RWPE2 (cell line): Measurements from ENCODE around the gene DDX41.

Source experiments
- ATAC-seq: fragments of 200-7000 bp; cut with Tn5 transposase; 3 replicates; pipeline ENCODE4 v1.9.1; 2021; ENCODE audit warnings: low read depth
- DNase-seq: peaks from one replicate; pipeline ENCODE4 v3.0.0-alpha.2; 2020; ENCODE audit warnings: low spot score
- H3K27ac ChIP-seq: fragments of 450-650 bp; 2 replicates; pipeline ENCODE4 v1.5.1; 2017; ENCODE audit warnings: mild to moderate bottlenecking; ENCODE audit not compliant: poor library complexity, severe bottlenecking
- H3K27me3 ChIP-seq: fragments of 250-450 bp; sonication (Bioruptor Pico); 2 replicates; pipeline ENCODE4 v1.5.1; 2021; ENCODE audit warnings: mild to moderate bottlenecking, moderate library complexity; ENCODE audit not compliant: insufficient read depth, poor library complexity, severe bottlenecking
- H3K36me3 ChIP-seq: fragments of 250-450 bp; sonication (Bioruptor Pico); 2 replicates; pipeline ENCODE4 v1.5.1; 2020; ENCODE audit warnings: low read depth, mild to moderate bottlenecking, moderate library complexity
- H3K4me1 ChIP-seq: fragments of 250-450 bp; sonication (Bioruptor Pico); 2 replicates; pipeline ENCODE4 v1.5.1; 2021; ENCODE audit warnings: mild to moderate bottlenecking, moderate library complexity; ENCODE audit not compliant: insufficient read depth, poor library complexity, severe bottlenecking
- H3K4me3 ChIP-seq: fragments of 250-450 bp; sonication (Bioruptor Pico); 2 replicates; pipeline ENCODE4 v1.5.1; 2021; ENCODE audit warnings: mild to moderate bottlenecking, moderate library complexity; ENCODE audit not compliant: severe bottlenecking
- H3K9me3 ChIP-seq: fragments of 250-450 bp; sonication (Bioruptor Pico); 2 replicates; pipeline ENCODE4 v1.5.1; 2021; ENCODE audit warnings: mild to moderate bottlenecking, moderate library complexity; ENCODE audit not compliant: severe bottlenecking
- TF ChIP-seq, protein P1 (sequence below): fragments of 450-650 bp; IDR thresholded peaks from one replicate; pipeline ENCODE4 v1.5.1; 2017; ENCODE audit warnings: mild to moderate bottlenecking, moderate library complexity; ENCODE audit not compliant: poor library complexity, severe bottlenecking

Gene DDX41

DNA sequence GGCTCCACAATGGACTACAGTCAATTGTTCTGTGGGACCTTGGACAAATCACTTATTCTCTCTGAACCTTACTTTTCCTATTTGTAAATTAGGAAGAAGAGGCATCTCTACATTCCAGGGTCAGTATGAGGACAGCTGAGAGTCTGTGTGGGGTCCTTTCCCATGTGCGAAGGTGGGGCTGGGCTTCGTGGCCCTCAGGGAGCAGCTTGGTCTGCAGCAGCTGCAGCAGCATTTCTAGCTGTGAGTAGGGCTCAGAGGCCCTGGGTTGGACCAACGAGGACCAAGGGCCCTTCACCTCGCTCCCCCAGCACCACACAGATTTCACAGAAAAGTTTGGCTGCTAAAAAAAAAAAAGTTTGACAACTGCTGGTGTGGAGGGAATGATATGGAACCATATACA lies 9.4 kb upstream of the DDX41 start:
- no peak overlapping the region for H3K4me3 ChIP-seq
- DNase-seq, result peak; percentile 41
- H3K4me1 ChIP-seq, result no peaks in the 10 kb centered on the region
- ATAC-seq, result no peak
- no peak overlapping the region for H3K27ac ChIP-seq
- H3K27me3 ChIP-seq, result no peaks in the 10 kb centered on the region
- TF ChIP-seq, protein P1, sequence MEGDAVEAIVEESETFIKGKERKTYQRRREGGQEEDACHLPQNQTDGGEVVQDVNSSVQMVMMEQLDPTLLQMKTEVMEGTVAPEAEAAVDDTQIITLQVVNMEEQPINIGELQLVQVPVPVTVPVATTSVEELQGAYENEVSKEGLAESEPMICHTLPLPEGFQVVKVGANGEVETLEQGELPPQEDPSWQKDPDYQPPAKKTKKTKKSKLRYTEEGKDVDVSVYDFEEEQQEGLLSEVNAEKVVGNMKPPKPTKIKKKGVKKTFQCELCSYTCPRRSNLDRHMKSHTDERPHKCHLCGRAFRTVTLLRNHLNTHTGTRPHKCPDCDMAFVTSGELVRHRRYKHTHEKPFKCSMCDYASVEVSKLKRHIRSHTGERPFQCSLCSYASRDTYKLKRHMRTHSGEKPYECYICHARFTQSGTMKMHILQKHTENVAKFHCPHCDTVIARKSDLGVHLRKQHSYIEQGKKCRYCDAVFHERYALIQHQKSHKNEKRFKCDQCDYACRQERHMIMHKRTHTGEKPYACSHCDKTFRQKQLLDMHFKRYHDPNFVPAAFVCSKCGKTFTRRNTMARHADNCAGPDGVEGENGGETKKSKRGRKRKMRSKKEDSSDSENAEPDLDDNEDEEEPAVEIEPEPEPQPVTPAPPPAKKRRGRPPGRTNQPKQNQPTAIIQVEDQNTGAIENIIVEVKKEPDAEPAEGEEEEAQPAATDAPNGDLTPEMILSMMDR, result no peak
- no peaks in the 10 kb centered on the region for H3K9me3 ChIP-seq
- H3K36me3 ChIP-seq, result peaks cover 87% of the 10 kb centered on the region

DNA sequence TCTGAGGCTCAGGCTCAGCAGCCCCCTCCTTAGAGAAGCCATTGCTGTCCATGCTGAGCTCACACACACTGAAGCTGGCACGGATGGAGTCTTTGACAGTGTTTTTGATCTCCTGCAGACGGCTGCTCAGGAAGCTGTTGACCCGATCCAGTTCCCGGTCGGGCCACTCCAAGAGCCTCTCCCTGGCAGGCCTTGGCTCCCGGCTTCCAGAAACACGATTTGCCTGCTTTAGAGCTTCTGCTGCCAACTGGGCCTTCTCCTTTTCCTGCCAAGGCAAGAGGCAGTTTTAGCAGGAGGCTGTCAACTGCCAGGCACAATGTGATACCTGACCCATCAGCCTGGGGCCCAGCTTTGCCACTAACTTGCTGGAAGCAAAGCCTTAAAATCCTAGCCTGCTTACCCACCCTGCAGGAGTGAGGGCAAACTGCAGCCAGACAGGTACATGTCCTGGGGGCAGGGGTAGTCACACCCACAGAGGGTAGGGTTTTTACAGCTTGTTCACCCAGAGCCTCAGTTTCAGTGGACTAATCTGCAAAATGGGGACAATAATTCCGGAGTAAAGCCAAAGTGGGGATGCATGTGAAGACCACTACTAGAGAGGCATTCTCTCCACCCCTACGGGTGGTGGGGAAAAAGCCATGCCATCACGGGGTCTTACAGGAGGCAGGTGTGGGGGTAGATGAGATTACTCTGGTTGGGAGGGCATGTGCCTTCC lies 8.3 kb upstream of the DDX41 start:
- Histone ChIP-seq H3K4me3 (no peak overlapping the region), H3K27me3 (no peaks in the 10 kb centered on the region), H3K27ac (no peak overlapping the region), H3K4me1 (no peaks in the 10 kb centered on the region), H3K36me3 (peaks cover 80% of the 10 kb centered on the region), H3K9me3 (no peaks in the 10 kb centered on the region)
- DNase-seq (peak; percentile 55), ATAC-seq (no peak)
- TF ChIP-seq, protein P1, result no peak

DNA sequence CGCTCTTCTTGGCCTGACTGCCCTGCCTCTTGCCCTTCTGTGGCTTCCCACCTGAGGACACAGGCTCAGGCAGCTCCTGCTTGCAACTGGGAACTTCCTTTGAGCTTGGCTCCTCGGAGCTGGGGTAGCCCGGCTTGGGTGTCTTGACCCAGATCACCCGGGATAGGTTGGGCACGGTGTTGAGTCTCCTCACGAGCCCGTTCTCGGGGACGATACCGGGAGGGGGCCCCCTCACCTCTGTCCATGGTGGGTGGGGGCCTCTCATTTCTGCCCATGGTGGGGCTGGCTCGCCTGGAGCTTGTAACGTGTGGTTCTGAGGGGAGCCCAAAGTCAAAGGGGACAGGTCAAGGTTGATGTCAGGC lies 7.8 kb upstream of the DDX41 start:
- no peak for DNase-seq
- Histone ChIP-seq H3K4me3 (no peak overlapping the region), H3K4me1 (no peaks in the 10 kb centered on the region), H3K27ac (no peak overlapping the region), H3K36me3 (peaks cover 80% of the 10 kb centered on the region), H3K27me3 (no peaks in the 10 kb centered on the region), H3K9me3 (no peaks in the 10 kb centered on the region)
- ATAC-seq, result no peak
- TF ChIP-seq, protein P1, result no peak

DNA sequence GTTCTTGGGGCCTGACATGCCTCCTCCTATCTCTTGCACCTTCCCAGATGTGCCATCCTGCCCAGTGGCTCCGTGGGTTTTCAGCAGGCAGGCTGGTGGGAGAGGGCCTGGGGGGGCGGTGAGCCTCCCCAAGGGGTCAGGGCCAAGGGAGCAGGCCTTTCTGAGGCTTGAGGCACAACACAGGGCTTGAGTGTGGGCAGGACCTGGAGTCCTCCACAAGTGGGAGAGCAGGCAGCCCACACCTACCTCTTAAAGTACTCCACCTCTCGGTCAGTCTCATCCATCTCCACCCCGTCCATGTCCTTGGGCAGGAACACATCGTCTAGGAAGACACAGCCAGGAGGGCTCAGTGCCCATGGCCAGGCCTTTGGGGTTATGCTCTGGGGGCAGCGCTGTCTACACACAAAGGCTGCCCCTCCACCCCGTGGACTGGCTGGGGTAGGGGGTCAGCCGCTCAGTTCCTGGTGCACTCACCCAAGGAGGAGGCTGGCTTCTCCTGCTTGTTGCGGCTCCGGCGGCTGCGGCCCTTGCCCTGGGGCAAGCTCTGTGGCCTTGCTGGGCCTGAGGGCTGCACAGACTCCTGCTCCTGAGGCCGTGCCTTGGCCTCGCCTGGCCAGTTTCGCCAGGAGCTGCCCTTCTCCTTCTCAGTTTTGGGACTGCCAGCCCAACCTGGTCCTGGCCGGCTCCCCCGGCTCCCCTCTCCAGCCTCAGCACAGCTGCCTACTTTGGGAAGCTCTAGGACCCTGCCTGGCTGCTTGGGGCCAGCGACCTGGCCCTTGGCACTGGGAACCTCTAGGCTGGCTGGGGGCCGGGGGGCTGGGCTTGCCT lies 7.2 kb upstream of the DDX41 start:
- no peaks in the 10 kb centered on the region for H3K4me1 ChIP-seq
- H3K9me3 ChIP-seq, result no peaks in the 10 kb centered on the region
- DNase-seq (peak; percentile 74), ATAC-seq (no peak)
- no peak overlapping the region for H3K4me3 ChIP-seq
- H3K36me3 ChIP-seq, result peaks cover 82% of the 10 kb centered on the region
- H3K27ac ChIP-seq, result no peak overlapping the region
- TF ChIP-seq, protein P1, result no peak
- no peaks in the 10 kb centered on the region for H3K27me3 ChIP-seq
